Head of caudate nucleus (tissue), 42 donors: Measurements from ENCODE around the gene VPS36.
"Not testable (repeated sequence)": the region's sequence is repeated elsewhere in the genome, so short reads cannot be mapped to it uniquely, and the experiment has no call there.

Experiments
- DNase-seq, 42 donors: peaks; one replicate each; pipeline versions ENCODE4 v3.0.0 to v3.0.0-alpha.2; 2020 to 2021; ENCODE audit warnings: mixed read lengths in 7 of 42
- intact Hi-C: fragments of 100-400 bp; cut with DNase I; formaldehyde crosslinking; loops from one replicate; pipeline ENCODE4 v1.15.0; 2022

The VPS36 gene

GRCh38 chr13:52395704-52396103 lies 54.7 kb downstream of the VPS36 start:
- no peak for DNase-seq
- intact Hi-C loops: no loop called here

- DNase-seq: no peak
- intact Hi-C loops: no loop called here
Observed at GRCh38 chr13:52394586-52394985, 55.8 kb downstream of the VPS36 start.

GRCh38 chr13:52393572-52394357 lies 56.7 kb downstream of the VPS36 start:
- no peak for DNase-seq
- intact Hi-C loops: no loop called here

GRCh38 chr13:52387721-52388120 lies 62.7 kb downstream of the VPS36 start:
- intact Hi-C loops: no loop called here
- no peak for DNase-seq

DNA sequence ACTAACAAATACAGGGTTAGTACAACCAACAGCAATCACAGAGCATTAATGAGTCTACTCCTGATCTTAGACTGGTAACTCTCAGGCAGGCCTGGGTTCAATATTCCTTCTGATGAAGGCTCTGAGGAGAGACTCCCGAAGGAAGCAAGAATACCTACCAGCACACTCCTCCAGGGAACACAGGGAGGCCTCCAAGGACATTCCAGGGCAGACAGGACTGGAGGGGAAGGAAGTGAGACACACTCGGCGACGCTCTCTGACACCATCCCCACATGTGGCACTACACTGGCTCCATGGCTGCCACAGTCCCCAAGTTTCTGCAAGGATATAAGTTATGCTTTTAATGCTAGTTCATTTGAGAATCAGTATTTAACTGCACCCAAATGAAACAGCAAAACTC lies 64.6 kb downstream of the VPS36 start:
- no peak for DNase-seq
- intact Hi-C loops: no loop called here

DNA sequence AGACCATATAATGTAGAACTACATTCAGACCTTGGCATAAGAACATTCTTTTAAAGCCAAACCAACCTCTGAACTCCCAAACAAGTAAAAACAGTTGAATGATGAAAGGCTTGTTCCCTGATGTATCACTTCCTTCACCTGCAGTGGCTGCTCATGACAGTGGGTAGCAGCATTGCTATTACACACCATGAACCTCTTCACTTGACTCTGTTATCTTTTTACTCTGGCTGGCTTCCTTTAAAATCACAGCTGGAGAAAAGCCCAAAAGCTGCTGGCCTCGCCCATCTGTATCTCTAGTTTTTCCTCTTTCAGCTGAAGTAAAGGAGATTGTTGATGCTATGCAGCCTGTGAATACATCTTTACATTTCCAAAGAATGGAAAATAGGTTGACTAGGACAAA lies 67.1 kb downstream of the VPS36 start:
- intact Hi-C loops: no loop called here
- no peak for DNase-seq

GRCh38 chr13:52378312-52378711 lies 72.1 kb downstream of the VPS36 start:
- intact Hi-C loops: no loop called here
- DNase-seq: no peak

DNA sequence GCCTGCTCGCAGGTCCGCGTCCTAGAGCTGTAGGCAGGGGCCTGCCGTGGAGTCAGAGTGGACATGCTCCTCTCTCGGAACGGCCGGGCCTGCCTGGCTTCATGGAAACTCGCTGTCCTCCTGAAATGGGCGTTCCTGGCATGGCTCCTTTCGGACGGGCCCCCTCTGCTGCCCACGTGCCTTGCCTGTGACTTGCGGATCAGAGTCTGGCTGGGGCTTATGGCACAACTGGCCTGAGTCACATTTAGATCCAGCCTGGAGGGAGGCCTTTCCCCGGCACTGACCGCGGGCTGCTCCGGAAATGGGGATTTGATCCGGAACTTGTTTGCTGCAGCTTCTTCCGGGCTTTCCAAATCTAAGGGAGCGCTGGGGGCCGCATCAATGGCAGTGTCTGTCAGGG lies 72.5 kb downstream of the VPS36 start:
- intact Hi-C loops: no loop called here
- no peak for DNase-seq

DNA sequence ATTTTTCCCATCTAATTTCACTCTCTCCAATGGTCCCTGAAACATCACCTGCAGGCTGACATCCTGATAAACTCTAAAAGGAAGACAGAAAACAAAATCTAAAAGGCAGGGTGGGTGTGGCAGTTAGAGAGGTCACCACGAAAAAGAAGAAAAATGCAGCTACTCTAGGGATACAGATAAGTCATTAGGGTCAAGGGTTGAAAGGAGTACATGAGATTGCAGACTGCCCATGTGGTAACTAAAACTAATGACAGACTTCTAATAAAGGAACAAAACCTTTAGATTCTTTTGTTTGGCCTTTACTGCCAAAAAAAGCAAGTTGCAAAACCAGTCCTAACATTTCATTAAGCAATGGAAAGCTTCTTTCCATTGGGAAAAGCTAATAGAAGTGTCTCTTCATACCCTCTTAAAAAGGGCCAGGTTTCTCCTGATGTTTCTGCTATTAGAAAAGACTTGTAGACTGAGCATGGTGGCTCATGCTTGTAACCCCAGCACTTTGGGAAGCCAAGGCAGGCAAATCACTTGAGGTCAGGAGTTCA lies 75.5 kb downstream of the VPS36 start:
- no peak for DNase-seq
- intact Hi-C loops: no loop called here

DNA sequence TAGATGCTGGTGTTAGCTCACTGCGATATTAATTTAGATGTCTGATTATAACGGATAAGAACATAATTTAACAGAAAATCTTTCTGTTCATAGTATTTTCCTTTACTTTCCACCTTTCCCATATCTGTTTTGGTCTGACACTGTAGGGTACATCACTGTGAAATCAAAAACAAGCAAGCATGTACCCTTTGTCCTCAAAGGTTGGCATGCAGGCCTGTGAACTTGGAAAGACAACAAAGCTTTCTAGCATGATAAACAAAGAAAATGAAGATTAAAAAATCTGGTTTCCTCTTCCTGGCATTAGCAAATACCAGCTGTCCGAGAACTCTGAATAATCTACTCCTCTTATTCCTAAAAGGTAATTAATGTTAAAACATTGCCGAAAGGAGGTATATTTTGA lies 76.0 kb downstream of the VPS36 start:
- intact Hi-C loops: no loop called here
- no peak for DNase-seq

- intact Hi-C loops, DNase-seq: not testable (repeated sequence)
Observed at GRCh38 chr13:52373277-52373676, 77.2 kb downstream of the VPS36 start.

- intact Hi-C loops: no loop called here
- no peak for DNase-seq
Observed at GRCh38 chr13:52371736-52372247, 78.6 kb downstream of the VPS36 start.

DNA sequence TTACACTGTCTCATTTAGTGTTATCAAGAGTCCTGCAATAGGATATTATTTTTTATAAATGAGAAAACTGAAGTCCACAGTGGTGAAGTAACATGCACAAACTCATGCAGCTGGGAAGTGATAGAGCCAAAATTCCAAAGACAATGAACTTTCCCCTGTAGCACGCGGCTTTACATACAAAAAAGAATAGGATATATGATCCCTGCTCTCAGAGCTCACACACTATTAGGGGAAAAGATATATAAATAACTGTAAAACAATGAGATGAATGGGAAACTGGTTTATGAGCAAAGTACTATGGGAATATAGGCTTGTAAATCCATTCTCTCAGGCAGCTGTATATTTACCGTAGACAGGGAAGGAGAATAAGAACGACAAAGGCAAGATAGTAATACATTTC lies 84.1 kb downstream of the VPS36 start:
- no peak for DNase-seq
- intact Hi-C loops: no loop called here
